GM12865 (cell line): ENCODE measurements around the gene HIBADH.

ENCODE experiments used
- DNase-seq: peaks from one replicate; pipeline ENCODE4 v3.0.0; 2010; ENCODE audit warnings: low read depth
- H3K4me3 ChIP-seq: 2 replicates; pipeline ENCODE4 v1.5.1; 2011; ENCODE audit warnings: mild to moderate bottlenecking, low read depth, low read length, control low read depth
- TF ChIP-seq, protein P1 (sequence below): IDR thresholded peaks from 2 replicates; pipeline ENCODE4 v1.5.1; 2011; ENCODE audit warnings: low read length, control low read depth, low read depth, inconsistent platforms; ENCODE audit not compliant: insufficient read depth; ENCODE audit errors: missing control alignments

HIBADH gene

DNA sequence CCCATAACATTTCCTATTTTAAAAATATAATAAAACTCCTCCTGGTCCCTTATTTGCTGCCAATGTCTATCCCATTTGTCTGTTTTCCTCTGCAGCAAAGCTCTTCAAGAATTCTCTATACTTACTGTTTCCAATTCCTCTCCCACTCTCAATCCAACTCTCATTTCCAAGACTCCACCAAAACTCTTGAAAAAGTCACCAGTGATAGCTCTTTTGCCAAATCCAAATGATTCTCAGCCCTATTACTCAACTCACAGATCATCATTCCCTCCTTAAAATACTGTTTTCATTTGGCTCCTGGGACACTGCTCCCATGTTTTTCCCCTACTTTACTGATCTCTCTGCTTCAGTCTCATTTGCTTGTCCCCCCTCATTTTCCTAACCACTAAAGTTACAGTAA, 139.4 kb downstream of the HIBADH start:
- TF ChIP-seq, protein P1, sequence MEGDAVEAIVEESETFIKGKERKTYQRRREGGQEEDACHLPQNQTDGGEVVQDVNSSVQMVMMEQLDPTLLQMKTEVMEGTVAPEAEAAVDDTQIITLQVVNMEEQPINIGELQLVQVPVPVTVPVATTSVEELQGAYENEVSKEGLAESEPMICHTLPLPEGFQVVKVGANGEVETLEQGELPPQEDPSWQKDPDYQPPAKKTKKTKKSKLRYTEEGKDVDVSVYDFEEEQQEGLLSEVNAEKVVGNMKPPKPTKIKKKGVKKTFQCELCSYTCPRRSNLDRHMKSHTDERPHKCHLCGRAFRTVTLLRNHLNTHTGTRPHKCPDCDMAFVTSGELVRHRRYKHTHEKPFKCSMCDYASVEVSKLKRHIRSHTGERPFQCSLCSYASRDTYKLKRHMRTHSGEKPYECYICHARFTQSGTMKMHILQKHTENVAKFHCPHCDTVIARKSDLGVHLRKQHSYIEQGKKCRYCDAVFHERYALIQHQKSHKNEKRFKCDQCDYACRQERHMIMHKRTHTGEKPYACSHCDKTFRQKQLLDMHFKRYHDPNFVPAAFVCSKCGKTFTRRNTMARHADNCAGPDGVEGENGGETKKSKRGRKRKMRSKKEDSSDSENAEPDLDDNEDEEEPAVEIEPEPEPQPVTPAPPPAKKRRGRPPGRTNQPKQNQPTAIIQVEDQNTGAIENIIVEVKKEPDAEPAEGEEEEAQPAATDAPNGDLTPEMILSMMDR = no peak
- H3K4me3 ChIP-seq = no peak overlapping the region
- no peak for DNase-seq

DNA sequence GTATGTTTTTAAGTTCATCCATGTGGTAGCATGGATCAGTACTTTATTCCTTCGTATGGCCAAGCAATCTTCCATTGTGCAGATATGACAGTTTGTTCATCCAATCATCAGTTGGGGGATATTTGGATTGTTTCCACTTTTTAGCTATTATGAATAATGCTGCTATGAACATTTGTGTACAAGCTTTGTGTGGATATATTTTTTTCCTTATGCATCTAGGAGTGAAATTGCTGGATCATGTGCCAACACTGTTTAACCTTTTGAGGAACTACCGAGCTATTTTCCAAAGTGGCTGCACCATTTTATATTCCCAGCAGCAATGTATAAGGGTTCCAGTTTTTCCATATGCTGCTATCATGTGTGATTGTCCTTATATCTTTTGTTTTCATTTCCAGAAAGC, 140.1 kb downstream of the HIBADH start:
- H3K4me3 ChIP-seq = no peak overlapping the region
- no peak for DNase-seq
- TF ChIP-seq, protein P1 = no peak

DNA sequence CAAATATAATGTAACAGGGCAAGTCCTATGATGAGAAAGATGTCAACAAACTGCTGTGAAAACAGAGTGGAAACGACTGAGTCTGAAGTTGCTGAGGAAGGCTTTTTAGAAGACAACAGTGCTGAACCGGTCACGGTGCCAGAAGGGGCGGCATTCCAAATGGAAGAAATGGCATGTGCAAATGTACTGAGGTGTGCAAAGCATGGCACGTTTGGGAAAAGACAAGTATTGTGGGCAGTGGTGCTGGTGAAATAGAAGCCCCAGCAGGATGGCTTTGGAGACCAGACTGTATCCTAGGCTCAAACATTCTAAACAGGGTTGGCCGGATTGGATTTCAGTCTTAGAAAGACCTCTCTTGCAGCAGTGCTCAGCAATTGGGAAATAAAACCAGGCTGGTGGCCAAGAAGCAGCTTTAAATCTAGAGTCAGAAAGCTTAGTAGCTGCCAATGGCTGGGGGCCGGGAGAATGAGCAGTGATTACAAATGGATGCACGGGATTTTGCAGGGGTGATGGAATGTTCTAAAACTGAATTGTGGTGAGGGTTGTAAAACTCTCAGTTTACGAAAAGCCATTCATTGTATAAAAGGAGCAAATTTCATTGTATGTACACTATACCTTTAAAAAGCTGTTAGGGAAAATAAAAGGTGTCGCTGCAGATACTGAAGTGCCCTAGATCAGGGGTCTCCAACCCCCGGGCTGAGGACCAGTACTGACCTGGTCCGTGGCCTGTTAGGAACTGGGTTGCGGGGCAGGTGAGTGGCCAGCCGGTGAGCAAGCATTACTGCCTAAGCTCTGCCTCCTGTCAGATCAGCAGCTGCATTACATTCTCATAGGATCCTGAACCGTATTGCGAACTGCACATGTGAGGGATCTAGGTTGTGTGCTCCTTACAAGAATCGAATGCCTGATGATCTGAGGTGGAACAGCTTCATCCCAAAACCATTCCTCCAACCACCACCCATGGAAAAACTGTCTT, 141.6 kb downstream of the HIBADH start:
- DNase-seq = no peak
- TF ChIP-seq, protein P1 = no peak
- no peak overlapping the region for H3K4me3 ChIP-seq

DNA sequence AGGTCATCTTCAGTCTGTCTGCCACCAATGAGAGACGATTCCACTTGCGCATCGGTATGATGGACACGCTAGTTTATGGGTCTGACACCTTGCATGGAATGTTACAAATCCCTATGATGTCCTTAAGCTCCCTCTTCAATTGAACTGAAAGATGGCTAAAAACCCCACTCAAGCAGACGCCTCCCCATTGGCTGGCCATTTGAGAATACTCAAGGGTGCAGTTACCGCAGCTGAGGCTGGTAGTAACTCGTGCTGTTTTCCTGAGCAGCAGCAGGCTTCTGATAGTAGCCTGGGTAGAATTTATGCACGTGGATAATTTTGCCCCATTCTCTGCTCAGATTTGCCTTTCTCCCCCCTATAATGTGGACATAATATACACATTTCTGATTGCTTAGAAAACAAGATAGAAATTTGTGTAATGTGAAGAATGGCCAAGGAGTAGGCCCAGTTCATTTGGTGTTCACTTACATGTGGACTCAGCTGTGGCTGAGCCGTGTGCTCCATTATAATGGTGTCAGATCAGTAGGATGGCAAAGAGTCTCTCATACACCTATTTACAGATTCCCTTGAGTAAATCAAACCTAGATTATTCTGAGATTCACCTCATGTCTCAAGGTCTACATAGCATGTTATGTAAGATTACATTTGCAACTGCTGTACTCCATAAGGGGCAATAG, 142.8 kb downstream of the HIBADH start:
- TF ChIP-seq, protein P1 = no peak

DNA sequence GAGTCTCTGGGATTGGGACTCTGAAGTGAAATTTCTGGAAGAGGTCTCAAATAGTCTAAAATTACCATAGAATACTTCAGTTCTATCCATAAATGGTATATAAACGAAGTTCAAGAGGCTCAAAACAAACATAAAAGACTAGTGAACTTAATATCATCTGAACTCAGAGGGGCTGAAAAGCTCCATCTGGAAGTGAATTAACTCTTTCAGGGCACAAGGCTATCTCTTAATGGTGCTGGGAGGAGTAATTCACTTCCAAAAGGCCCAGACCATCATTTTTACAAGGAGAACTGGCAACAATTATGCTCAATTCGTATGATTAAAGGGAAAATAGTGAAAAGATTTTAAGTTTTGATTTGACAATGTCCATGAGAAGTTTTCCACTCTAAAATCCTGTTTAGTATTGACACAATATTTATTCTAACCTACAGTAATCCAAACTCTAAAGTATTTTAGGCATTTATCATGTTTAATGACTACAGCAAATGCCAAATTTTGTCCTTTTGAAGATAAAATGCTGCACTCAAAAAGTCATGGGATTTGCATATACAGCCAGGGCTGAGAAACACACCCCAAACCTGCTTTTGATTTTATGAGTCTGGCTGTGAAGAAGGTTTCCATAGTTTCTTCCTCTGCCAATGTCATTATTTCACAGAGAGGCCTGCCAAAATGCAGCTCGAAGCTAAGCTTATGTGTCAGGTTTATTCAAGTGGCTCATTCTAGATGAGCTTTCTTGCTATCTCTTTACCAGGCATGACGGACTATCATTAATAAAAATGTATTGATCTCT, 143.9 kb downstream of the HIBADH start:
- TF ChIP-seq, protein P1 = no peak
- no peak overlapping the region for H3K4me3 ChIP-seq
- no peak for DNase-seq

More for the DNA sequence above, 142.8 kb downstream of the HIBADH start:
- DNase-seq = no peak
- H3K4me3 ChIP-seq = no peak overlapping the region

DNA sequence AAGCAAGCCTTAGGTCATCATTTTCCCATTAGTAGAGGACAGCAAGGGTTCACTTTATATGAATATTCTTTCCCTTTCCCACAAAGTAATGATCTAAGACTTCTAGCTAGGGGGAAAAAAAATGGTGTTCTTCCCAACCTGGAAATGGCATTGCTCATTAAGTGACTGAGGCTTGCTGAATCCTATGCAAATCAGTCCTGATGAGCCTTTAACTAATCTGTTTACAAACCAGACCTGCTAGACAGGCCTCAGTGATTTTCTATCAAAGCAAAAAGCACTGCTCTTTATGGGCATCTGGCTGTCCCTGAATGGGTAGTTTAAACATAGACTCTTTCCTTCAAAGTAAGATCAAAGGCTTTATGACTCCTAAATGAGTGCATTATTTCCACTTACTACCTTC, 146.3 kb downstream of the HIBADH start:
- H3K4me3 ChIP-seq = no peak overlapping the region
- DNase-seq = no peak
- TF ChIP-seq, protein P1 = no peak
